Gastroesophageal sphincter (tissue), 3 donors: ENCODE data around the gene BPIFA1.

Experiments used
- EP300 ChIP-seq: sonication (generic); formaldehyde crosslinking; IDR thresholded peaks from one replicate; pipeline ENCODE4 v1.6.1; 2017; ENCODE audit warnings: antibody characterized with exemption, mild to moderate bottlenecking
- POLR2A ChIP-seq, 2 donors: fragments of 450-650 bp; IDR thresholded peaks; one replicate each; pipeline ENCODE4 v1.6.1; 2017; ENCODE audit warnings: antibody characterized with exemption in 2 of 2, mild to moderate bottlenecking in 2 of 2, moderate library complexity in 1 of 2
- POLR2AphosphoS5 ChIP-seq: sonication (generic); formaldehyde crosslinking; IDR thresholded peaks from one replicate; pipeline ENCODE4 v1.6.1; 2017; ENCODE audit warnings: antibody characterized with exemption
- TF ChIP-seq, protein P1 (sequence below), 4 experiments: fragments of 200-600 bp in 2 of 4; fragments of 450-650 bp in 2 of 4; sonication (generic) in 1 of 4; IDR thresholded peaks; one replicate each; pipeline ENCODE4 v1.5.1; 2017 to 2019; ENCODE audit warnings: antibody characterized with exemption in 4 of 4, mild to moderate bottlenecking in 2 of 4, moderate library complexity in 2 of 4

DNA sequence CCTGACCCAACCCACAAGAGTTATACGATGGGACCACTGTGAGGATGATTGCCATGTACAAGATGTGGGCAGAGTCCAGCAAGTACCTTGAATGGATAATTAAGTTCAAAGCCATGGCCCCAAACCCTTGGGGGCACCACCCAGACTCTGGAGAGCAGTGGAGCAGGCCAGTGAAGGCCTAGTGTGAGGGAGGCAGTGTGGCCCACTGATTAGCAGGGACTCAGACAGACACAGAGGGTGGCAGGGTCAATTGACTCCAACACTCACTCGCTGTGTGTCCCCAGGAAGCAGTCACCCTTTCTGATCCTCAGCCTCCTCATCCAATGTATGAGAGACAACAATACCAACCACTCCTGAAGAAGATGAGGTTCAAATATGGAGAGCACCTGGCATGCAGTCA is 1.7 kb upstream of the BPIFA1 start:
- TF ChIP-seq, protein P1, sequence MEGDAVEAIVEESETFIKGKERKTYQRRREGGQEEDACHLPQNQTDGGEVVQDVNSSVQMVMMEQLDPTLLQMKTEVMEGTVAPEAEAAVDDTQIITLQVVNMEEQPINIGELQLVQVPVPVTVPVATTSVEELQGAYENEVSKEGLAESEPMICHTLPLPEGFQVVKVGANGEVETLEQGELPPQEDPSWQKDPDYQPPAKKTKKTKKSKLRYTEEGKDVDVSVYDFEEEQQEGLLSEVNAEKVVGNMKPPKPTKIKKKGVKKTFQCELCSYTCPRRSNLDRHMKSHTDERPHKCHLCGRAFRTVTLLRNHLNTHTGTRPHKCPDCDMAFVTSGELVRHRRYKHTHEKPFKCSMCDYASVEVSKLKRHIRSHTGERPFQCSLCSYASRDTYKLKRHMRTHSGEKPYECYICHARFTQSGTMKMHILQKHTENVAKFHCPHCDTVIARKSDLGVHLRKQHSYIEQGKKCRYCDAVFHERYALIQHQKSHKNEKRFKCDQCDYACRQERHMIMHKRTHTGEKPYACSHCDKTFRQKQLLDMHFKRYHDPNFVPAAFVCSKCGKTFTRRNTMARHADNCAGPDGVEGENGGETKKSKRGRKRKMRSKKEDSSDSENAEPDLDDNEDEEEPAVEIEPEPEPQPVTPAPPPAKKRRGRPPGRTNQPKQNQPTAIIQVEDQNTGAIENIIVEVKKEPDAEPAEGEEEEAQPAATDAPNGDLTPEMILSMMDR (IDR thresholded peaks at IDR 0.05) = no peak
- TF ChIP-seq EP300 (no peak), POLR2A (IDR thresholded peaks at IDR 0.05) (no peak), POLR2AphosphoS5 (no peak)
